ENCODE measurements around the gene ADRA2B.
"Not testable (repeated sequence)": the region's sequence is repeated elsewhere in the genome, so short reads cannot be mapped to it uniquely, and the experiment has no call there.

DNA sequence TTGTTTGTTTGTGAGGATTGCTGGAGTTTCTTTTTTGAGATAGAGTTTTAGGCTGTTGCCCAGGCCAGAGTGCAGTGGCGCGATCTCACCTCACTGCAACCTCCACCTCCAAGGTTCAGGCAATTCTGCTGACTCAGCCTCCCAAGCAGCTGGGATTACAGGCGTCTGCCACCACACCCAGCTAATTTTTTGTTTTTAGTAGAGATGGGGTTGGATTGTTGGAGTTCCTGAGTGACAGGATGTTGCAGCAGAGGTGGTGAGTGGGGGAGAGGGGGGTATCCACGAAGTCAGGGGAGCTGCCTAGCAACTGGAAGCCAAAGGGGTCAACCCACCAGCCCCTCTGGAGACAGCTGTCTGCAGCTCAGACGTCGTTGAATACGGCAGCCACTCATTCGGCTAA, 46.5 kb downstream of the ADRA2B start:
- TF ChIP-seq, protein P1, sequence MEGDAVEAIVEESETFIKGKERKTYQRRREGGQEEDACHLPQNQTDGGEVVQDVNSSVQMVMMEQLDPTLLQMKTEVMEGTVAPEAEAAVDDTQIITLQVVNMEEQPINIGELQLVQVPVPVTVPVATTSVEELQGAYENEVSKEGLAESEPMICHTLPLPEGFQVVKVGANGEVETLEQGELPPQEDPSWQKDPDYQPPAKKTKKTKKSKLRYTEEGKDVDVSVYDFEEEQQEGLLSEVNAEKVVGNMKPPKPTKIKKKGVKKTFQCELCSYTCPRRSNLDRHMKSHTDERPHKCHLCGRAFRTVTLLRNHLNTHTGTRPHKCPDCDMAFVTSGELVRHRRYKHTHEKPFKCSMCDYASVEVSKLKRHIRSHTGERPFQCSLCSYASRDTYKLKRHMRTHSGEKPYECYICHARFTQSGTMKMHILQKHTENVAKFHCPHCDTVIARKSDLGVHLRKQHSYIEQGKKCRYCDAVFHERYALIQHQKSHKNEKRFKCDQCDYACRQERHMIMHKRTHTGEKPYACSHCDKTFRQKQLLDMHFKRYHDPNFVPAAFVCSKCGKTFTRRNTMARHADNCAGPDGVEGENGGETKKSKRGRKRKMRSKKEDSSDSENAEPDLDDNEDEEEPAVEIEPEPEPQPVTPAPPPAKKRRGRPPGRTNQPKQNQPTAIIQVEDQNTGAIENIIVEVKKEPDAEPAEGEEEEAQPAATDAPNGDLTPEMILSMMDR (IDR thresholded peaks at IDR 0.05; ENCODE audit: poor library complexity), result not testable (repeated sequence)
- not testable (repeated sequence) for TF ChIP-seq EZH2 (IDR thresholded peaks at IDR 0.05; ENCODE audit: borderline replicate concordance)
